T-helper 9 cell (primary cell): ENCODE results near the gene CYLD.

ENCODE experiments used
- DNase-seq: peaks from one replicate; pipeline ENCODE4 v3.0.0-alpha.2; 2020

The CYLD gene

DNA sequence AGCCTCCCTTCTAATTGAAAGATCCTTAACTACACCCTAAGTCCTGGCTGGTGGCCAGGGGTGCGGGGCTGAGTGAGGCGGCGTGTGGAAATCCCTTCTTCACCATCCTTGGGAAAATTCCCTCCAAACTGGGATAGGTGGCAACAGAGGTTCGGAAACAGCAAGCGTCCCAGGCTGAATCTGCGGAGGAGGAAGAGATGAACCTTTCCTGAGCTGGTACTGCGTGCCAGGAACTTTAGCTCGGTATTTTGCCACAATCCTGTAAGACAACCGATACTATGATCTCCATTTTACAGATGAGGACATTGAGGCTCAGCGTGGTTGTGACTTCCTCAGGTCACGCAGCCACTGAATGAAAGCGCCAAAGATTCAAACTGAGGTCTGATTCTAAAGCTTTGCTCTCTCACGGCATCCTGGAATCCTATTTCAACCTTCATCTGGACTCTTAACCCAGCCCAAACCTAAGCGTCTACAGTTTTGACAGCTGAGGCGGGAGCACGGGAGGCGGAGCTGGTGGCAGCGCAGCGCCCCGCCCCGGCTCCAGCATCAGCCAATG is 583 bp upstream of the CYLD start:
- DNase-seq = no peak

DNA sequence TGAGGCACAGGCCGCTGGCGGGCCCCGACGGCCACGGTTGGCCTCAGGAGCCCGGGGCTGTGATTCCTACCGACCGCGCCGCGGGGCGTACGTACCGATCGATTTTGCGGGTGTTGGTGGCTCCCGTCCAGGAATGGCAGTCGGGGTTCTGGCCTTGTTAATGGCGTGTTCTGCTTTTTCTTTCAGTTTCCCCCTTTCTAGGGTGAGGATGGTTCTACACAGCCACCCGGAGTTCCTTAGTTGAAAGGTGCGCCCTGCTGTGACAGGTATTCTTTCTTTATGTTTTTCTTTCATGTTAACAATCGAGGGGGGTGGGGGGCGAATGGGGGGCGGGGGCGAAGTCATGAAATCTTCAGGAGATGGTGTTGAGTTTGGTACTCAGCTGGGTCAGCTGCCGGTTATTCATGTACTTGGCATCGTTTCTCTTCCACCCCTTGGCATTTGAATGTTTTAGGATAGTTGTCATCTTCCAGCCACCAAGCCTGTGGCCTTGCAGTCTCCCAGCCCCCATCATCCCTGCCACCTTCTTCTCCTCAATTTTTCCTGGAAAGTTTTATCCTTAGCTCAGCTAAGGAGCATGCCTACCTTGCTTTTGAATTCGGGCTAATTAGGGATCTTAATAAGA is 802 bp downstream of the CYLD start:
- peak; percentile 48 for DNase-seq

DNA sequence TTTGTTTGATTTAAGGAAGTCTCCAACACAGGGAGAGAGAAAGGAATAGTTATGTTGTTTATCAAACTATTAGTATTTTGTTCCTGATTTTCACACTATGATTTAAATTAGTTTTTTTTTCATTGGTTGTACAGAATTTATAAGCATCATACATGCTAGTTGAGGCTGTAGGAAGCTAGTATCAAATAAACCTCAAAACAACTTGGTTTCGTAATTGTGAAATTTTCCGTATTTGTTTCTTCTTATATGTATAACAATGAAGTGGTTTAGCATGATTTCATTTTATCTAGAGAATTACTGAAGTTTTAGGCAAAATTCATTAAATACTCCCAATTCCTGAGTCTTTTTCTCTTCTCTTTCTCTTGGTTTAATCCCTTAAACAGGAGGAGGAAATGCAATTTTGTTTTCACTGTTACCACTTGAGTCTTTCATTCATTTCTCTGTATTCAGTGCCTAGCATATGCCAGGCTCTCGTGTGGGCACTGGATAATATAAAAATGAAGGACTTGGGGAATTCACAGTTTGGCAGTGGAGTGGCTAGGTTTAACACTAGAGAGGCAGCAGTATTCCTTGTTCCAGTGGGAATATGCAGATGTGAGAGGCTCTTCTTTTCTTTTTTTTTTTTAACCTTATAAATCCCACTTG is 1.8 kb downstream of the CYLD start:
- no peak for DNase-seq

- DNase-seq = no peak
Measured at GRCh38 chr16:50744881-50745280, 3.0 kb downstream of the CYLD start.

DNA sequence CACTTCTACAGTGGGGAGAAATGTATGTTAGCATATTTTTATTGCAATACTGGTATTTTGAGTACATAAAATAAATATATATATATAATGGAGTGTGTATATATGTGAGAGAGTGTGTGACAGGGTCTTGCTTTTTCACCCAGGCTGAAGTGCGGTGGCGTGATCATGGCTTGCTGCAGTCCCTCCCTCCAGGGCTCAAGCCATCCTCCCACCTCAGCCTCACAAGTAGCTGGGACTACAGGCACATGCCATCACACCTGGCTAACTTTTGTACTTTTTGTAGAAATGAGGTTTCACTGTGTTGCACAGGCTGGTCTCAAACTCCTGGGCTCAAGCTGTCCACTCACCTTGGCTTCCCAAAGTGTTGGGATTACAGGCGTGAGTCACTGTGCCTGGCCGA is 4.1 kb downstream of the CYLD start:
- DNase-seq = no peak

DNA sequence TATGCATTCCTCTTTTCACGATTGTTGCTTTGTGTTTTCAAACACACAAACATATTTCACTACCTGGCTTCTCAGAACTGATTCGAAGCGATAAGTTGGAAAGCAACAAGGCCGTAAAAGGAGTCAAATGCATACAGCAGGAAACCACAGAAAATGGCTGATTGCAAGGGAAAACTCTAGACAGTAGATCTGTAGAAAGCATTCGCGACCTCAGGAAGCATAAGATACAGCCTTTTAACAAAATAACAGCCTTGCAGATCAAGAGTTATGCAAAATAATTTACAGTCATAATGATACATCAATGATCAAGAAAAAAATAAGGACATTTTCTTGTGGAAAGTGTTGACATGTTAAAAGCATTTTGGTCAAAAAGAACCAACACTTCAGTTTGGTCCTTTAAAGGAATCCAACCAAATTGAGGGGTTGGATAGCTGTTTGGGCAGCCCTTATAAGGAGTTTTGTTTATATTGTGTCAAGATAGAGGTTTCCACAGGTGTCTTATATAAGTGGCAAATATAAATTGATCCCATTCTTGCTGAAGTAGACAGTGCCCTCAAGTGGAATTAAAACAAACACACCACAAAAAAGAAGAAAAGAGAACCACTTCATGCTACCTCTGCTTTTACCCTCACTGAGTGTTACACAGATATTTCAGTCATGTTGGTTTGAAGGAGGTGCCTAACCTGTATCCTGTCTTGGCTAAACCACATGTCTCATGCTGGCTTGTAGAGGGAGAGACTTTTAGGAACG is 5.5 kb downstream of the CYLD start:
- DNase-seq = no peak

- DNase-seq = no peak
Measured at GRCh38 chr16:50751528-50751927, 9.6 kb downstream of the CYLD start.

DNA sequence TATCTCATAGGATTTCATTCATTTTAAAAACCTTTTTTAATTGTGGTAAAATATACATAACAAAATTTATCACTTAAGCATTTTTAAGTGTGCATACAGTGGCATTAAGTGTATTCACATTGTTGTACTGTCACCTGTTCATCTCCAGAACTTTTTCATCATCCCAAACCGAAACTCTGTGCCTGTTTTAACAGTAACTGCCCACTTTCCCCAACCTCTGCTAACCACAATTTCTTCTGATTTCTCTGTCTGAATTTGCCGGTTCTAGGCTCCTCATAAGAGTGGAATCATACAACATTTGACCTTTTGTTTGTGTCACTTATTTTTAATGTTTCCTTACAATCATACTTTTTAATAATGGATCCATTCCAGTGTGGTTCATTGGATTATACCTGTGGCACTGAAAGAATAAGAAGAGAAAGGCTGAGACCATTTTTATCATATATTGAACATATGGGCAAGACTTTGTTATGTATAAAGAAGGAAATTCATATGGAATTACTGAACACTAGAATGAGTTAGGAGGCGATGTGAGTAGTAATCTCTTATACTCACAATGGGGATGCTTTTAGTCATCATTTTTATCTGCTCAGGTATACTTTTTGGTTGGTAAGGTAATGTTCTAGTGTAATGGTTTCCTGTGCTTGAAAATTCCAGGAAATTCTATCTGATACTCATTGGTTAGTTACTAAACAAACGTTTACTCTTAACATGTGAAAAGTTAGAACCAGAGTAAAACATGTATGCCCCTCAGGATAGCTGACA is 10.8 kb downstream of the CYLD start:
- no peak for DNase-seq

DNA sequence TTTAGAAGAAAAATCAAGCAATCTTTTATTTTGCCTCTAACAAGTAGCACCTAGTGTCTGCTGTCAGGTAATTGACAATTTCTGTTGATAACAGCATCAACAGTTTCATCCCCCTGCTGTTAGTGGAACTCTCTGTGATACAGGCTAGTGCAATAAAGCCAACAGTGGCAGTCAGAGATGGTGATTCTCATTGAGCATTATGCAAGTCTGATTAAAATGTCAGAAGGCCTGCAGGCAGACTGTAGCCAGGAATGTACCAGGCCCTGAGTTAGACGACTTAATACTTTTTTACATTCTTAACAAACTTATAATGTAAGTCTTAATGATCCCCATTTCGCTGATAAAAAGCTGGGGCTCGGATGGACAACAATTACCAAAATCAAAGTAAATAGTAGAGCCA is 14.6 kb downstream of the CYLD start:
- DNase-seq = no peak

GRCh38 chr16:50761267-50761666 is 19.4 kb downstream of the CYLD start:
- DNase-seq = no peak

GRCh38 chr16:50762241-50762640 is 20.4 kb downstream of the CYLD start:
- DNase-seq = no peak

DNA sequence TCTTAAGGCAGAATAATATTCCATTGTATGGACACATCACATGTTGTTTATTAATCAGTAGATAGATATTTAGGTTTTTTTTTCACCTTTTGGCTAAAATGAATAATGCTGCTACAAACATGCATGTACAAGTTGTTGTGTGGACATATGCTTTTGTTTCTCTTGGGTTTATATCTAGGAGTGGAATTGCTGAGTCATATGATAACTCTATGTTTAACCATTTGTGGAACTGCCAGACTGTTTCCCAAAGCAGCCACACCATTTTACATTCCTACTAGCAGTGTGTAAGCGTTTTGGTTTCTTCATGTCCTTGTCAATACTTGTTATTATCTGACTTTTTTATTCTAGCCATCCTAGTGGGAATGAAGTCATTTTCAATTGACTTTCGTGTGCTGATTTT is 21.3 kb downstream of the CYLD start:
- DNase-seq = no peak

DNA sequence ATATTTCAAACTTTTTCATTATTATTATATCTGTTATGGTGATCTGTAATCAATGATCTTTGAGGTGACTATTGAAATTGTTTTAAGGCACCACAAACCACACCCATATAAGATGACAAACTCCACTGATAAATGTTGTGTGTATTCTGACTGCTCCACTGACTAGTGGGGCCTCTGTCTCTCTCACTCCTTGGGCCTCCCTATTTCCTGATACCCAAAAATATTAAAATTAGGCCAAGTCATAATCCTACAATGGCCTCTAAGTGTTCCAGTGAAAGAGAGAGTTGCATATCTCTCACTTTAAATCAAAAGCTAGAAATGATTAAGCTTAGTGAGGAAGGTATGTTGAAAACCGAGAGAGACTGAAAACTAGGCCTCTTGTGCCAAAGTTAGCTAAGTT is 23.4 kb downstream of the CYLD start:
- DNase-seq = no peak

GRCh38 chr16:50765861-50766260 is 24.0 kb downstream of the CYLD start:
- no peak for DNase-seq

GRCh38 chr16:50767197-50767596 is 25.3 kb downstream of the CYLD start:
- DNase-seq = no peak

- no peak for DNase-seq
Measured at GRCh38 chr16:50771366-50771765, 29.5 kb downstream of the CYLD start.

DNA sequence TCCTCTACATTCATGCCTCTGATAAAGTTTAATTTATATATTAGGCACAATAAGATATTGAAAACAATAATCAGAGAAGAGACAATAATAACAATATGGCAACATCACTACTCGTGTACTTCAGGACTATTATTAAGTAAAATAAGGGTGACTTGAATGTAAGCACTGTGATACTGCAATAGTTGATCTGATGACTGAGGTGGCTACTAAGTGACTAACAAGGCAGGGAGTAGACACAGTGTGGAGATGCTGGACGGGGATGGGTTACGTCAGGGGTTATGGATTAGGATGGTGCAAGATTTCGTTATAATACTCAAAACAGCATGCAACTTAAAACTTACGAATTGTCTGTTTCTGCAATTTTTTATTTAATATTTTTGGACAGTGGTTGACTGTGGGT is 32.5 kb downstream of the CYLD start:
- no peak for DNase-seq

GRCh38 chr16:50774960-50775359 is 33.1 kb downstream of the CYLD start:
- no peak for DNase-seq

DNA sequence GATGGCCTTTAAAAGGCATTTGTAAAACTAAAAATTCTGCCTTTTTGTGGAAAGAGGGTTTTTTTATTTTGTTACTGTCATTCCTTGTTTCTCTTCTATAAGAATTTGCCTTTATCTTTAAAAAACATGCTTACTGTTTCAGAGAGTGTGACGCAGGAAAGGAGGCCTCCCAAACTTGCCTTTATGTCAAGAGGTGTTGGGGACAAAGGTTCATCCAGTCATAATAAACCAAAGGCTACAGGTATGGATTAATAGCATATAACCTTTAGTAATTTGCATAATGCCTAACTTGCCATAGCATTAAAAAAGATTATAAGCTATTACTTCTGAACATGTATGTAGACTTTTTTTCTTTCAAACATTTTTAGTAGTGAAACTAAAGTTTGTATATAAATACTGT is 34.2 kb downstream of the CYLD start:
- DNase-seq = no peak

DNA sequence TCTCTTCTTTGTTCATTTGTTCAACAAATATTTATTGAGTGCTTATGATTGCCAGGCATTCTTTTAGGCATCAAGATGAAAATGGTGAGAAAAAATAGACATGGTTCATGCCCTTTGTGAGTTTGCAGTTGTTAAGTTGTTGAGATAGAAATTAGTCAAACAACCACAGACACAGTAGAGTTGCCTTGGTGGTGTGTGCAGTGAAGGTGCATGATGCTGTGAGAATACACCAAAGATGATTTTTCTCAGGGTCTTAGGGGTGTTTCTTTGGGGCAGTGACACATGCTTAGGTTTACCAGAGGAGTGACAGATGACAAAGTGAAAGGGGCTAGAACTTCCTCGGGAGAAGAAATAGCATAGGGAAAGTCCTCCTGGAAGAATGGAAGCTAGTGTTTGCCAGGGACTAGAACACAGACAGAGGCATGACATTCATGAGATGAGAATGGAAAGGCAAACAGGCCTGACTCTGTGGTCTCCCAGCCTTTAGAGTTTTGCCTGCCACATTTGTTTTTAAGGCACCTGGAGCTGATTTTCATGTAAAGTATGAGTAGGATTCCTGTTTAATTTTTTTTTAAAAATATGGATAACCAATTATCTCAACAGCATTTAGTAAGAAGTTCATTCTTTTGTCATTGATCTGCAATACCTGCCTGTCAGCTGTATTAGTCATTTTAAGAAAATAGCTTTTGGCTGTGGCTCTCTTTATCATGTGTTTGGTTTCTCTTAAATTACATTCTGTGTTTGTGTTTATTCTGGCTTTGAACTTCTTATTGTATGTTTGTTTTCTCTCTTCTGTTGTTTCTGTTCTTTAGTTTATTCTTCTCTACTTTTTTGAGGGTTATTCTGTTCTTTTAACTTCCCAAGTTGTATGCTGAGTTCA is 36.6 kb downstream of the CYLD start:
- no peak for DNase-seq

- no peak for DNase-seq
Measured at GRCh38 chr16:50781043-50781442, 39.2 kb downstream of the CYLD start.

GRCh38 chr16:50781518-50781917 is 39.6 kb downstream of the CYLD start:
- DNase-seq = no peak
